Kidney (tissue), 14 donors: ENCODE measurements around the gene SPNS2. TPM values are rescaled to one million over a fixed set of nuclear protein-coding genes. Genes with fewer than 3 reads are reported as not detected.
A peak's percentile ranks its signal among the peaks of the same experiment; 100 is the strongest.

Source experiments
- DNase-seq, 5 donors: peaks; one replicate each; pipeline ENCODE4 v3.0.0-alpha.2; 2013 to 2020
- FAIRE-seq: peaks from 2 replicates; lab custom pipeline; 2012; peaks lifted over from hg19 to GRCh38; lab: Jason Lieb, UNC
- H3K27ac ChIP-seq, 2 donors: one replicate each; pipeline ENCODE4 v1.7.0; 2013; ENCODE audit warnings: low read depth in 2 of 2, low read length in 2 of 2, inconsistent platforms in 1 of 2
- H3K27me3 ChIP-seq: one replicate; pipeline ENCODE4 v1.7.1; 2013; ENCODE audit warnings: low read length, inconsistent platforms; ENCODE audit not compliant: control insufficient read depth, insufficient read depth
- H3K36me3 ChIP-seq, 3 donors: one replicate each; pipeline versions ENCODE4 v1.7.0 to v1.7.1; 2013; ENCODE audit warnings: low read length in 3 of 3, control low read depth in 1 of 3, inconsistent platforms in 1 of 3; ENCODE audit not compliant: insufficient read depth in 3 of 3, control insufficient read depth in 2 of 3
- H3K4me1 ChIP-seq, 3 donors: one replicate each; pipeline versions ENCODE4 v1.7.0 to v1.7.1; 2013; ENCODE audit warnings: low read length in 3 of 3, inconsistent platforms in 1 of 3, low read depth in 1 of 3; ENCODE audit not compliant: control insufficient read depth in 2 of 3, insufficient read depth in 2 of 3
- H3K4me3 ChIP-seq, 3 donors: one replicate each; pipeline versions ENCODE4 v1.7.0 to v1.8.1; 2013; ENCODE audit warnings: low read length in 3 of 3, control low read depth in 1 of 3, inconsistent platforms in 1 of 3
- H3K9ac ChIP-seq, 3 donors: one replicate each; pipeline versions ENCODE4 v1.7.0 to v1.7.1; 2013; ENCODE audit warnings: low read length in 3 of 3, control low read depth in 1 of 3, inconsistent platforms in 1 of 3
- H3K9me3 ChIP-seq, 3 donors: one replicate each; pipeline versions ENCODE4 v1.7.0 to v1.7.1; 2013; ENCODE audit warnings: low read length in 3 of 3, control low read depth in 1 of 3, inconsistent platforms in 1 of 3; ENCODE audit not compliant: control insufficient read depth in 2 of 3, insufficient read depth in 1 of 3
- CTCF ChIP-seq: IDR thresholded peaks from 3 replicates; pipeline ENCODE4 v1.5.1; 2012; ENCODE audit warnings: mild to moderate bottlenecking, moderate library complexity, borderline replicate concordance; ENCODE audit not compliant: insufficient read depth; ENCODE audit errors: extremely low read depth
- intact Hi-C: fragments of 100-400 bp; cut with DNase I; formaldehyde crosslinking; loops from one replicate; pipeline ENCODE4 v1.11.1; 2022
- polyA plus RNA-seq: library from polyadenylated mRNA; stranded (reverse); fragments of 350-450 nt; fragmentation: Illumina TruSeq; extraction: RNeasy Lipid Tissue Mini Kit (QIAGEN cat#74804); gene quantifications from one replicate; pipeline ENCODE4 v1.2.3, GENCODE V29; 2014; ENCODE audit warnings: low read depth, low replicate concordance; ENCODE audit not compliant: insufficient read depth
- total RNA-seq: library from RNA; stranded (reverse); fragmentation: NEBNext Ultra II Directional; extraction: Animal tissue kit (Norgen Biotek cat#: 25700); gene quantifications from one replicate; pipeline ENCODE4 v1.2.1, GENCODE V29; 2021
- donor health status: control.
- donor health status: control.
- donor health status: control.
- donor health status: control.
- donor health status: control.
- donor health status: DM: yes; HTN: yes; CAD: no.
- donor health status: Normal renal cell carcinoma (clear cell type).

SPNS2 gene
- total and polyA plus RNA-seq, 2 donors from 2014 or later, result 60.5 to 75.1 TPM

GRCh38 chr17:4487820-4488716 lies 10.6 kb upstream of the SPNS2 start:
- no peak for TF ChIP-seq CTCF
- FAIRE-seq (no peak), DNase-seq (no peak)
- Histone ChIP-seq H3K27me3 (no peaks in the 10 kb centered on the region), H3K36me3 (no peaks in the 10 kb centered on the region), H3K27ac (no peak overlapping the region), H3K9me3 (no peaks in the 10 kb centered on the region), H3K9ac (no peak overlapping the region), H3K4me1 (peaks cover 0 to 7% (median 7%) of the 10 kb centered on the region in 3 donors), H3K4me3 (no peak overlapping the region)
- intact Hi-C loops, result no loop called here

GRCh38 chr17:4488989-4489595 lies 9.6 kb upstream of the SPNS2 start:
- no peak for FAIRE-seq
- no peak for TF ChIP-seq CTCF
- Histone ChIP-seq H3K27ac (peak overlapping the region; percentile 8 to 55), H3K27me3 (no peaks in the 10 kb centered on the region), H3K9me3 (no peaks in the 10 kb centered on the region), H3K36me3 (no peaks in the 10 kb centered on the region), H3K4me1 (peaks cover 0 to 9% (median 7%) of the 10 kb centered on the region in 3 donors), H3K9ac (no peak overlapping the region), H3K4me3 (no peak overlapping the region)
- peak in 4 of 5 donors; percentile 75 to 84 (median 82) for DNase-seq
- intact Hi-C loops, result no loop called here

GRCh38 chr17:4490109-4490591 lies 8.5 kb upstream of the SPNS2 start:
- no peak for FAIRE-seq
- Histone ChIP-seq H3K4me3 (no peak overlapping the region), H3K9ac (no peak overlapping the region), H3K9me3 (no peaks in the 10 kb centered on the region), H3K36me3 (no peaks in the 10 kb centered on the region), H3K27ac (no peak overlapping the region), H3K27me3 (no peaks in the 10 kb centered on the region), H3K4me1 (peaks cover 0 to 9% (median 7%) of the 10 kb centered on the region in 3 donors)
- DNase-seq, result peak in 1 of 5 donors; percentile 55
- intact Hi-C loops, result no loop called here
- no peak for TF ChIP-seq CTCF
